ENCODE results near the gene C1QTNF7.

GRCh38 chr4:15455290-15455689 lies 27.5 kb downstream of the C1QTNF7 start:
- no peak for TF ChIP-seq ESRRG (CRISPR knock-in tag; IDR thresholded peaks at IDR 0.05)
- no peak for TF ChIP-seq TOX (CRISPR knock-in tag; IDR thresholded peaks at IDR 0.05; ENCODE audit: borderline replicate concordance)
- TF ChIP-seq CSDC2 (CRISPR knock-in tag; IDR thresholded peaks at IDR 0.05): no peak
- no peak for TF ChIP-seq PATZ1 (CRISPR knock-in tag; IDR thresholded peaks at IDR 0.05; ENCODE audit: borderline replicate concordance)
- TF ChIP-seq ZNF8 (CRISPR knock-in tag; IDR thresholded peaks at IDR 0.05): no peak

Data from SK-N-SH treated with all-trans-retinoic acid at 6 μM for 48 hours (cell line).